Hematopoietic multipotent progenitor cell treated with erythropoietin and hydrocortisone succinate and interleukin-3 and kit ligand, for 8 days (in vitro differentiated cells): ENCODE results near the gene CPSF7.
A peak's percentile ranks its signal among the peaks of the same experiment; 100 is the strongest.
"Not testable (repeated sequence)": the region's sequence is repeated elsewhere in the genome, so short reads cannot be mapped to it uniquely, and the experiment has no call there.

Source experiments
- DNase-seq: peaks from one replicate; pipeline ENCODE4 v3.0.0-alpha.2; 2015

Gene CPSF7

DNA sequence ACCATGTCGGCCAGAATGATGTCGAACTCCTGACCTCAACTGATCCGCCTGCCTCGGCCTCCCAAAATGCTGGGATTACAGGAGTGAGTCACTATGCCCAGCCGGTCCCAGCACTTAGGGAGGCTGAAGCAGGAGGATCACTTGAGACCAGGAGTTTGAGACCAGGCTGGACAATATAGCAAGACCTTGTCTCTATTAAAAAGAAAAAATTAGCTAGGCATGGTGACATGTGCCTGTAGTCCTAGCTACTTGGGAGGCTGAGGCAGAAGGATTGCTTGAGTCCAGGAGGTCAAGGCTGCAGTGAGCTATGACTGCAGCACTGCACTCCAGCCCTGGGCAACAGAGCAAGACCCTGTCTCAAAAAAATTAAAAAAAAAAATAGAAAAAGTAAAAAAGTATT lies 45.9 kb downstream of the CPSF7 start:
- DNase-seq, result not testable (repeated sequence)

DNA sequence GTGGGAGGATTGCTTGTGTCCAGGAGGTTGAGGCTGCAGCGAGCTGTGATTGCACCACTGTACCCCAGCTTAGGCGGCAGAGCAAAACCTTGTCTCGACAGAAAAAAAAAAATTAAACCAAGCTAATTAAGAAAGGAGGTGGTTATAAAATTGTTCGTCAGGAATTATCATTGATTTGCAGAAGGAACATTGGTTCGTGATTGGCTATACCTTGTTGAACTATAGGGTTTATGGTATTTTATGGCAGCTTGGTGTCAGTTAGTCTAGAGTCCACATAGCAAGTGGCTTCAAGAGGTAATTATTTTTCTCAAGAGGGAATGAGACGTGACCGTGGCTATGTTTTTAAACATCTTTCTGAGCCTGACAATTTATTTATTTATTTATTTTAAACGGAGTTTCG lies 48.9 kb downstream of the CPSF7 start:
- DNase-seq, result no peak

GRCh38 chr11:61378713-61379313 lies 51.0 kb downstream of the CPSF7 start:
- no peak for DNase-seq

DNA sequence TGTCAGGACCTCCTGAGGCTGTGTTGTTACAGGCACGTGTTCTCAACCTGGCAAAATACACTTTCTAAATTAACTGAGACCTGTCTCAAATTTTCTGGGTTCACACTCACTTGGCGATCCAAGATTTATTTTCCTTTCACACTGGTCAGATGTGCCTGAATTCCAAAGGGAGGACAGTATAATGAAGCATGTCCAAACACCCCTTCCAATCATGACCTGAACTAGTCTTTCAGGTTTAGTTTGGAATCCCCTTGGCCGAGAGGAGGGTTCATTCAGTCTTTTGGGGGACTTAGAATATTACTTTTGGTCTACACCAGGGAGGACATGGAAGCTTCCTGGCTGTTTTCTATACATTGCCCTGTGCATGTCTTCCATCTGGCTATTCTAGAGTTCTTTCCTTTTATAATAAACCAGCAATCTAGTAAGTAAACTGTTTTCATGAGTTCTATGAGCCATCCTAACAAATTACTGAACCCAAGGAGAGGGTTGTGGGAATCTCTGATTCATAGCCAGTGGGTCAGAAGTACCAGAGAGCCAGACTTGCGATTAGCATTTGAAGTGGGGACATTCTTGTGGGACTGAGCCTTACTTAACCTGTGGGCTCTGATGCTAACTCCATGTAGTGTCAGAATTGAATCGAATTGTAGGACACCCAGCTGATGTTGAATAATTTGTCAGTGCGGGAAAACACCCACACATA lies 52.2 kb downstream of the CPSF7 start:
- no peak for DNase-seq

- DNase-seq, result no peak
Observed at GRCh38 chr11:61375761-61376108, 54.0 kb downstream of the CPSF7 start.

GRCh38 chr11:61372659-61373420 lies 56.9 kb downstream of the CPSF7 start:
- no peak for DNase-seq

- no peak for DNase-seq
Observed at GRCh38 chr11:61370349-61371005, 59.3 kb downstream of the CPSF7 start.

GRCh38 chr11:61369372-61370348 lies 60.1 kb downstream of the CPSF7 start:
- no peak for DNase-seq

- no peak for DNase-seq
Observed at GRCh38 chr11:61368646-61369045, 61.1 kb downstream of the CPSF7 start.

DNA sequence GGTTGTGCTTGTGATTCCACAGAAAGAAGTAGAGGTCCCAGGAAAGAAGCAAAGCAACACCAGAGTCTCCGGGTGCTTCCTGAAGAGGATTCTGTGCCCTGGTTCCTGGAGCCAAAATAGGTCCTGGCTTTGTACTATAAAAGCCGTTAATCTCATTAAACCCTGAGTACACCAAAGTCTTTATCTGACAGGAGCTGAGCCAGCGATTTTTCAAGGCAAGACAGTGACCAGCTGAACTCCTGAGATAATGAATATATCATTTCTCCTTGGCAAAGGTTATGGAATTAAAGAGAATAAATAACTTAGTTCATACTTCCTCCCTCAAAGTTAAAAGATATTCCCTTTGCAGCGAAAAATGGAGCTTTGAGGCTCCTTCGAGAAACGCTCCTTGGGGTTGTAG lies 62.4 kb downstream of the CPSF7 start:
- peak; percentile 95 for DNase-seq

GRCh38 chr11:61364012-61364675 lies 65.6 kb downstream of the CPSF7 start:
- no peak for DNase-seq

DNA sequence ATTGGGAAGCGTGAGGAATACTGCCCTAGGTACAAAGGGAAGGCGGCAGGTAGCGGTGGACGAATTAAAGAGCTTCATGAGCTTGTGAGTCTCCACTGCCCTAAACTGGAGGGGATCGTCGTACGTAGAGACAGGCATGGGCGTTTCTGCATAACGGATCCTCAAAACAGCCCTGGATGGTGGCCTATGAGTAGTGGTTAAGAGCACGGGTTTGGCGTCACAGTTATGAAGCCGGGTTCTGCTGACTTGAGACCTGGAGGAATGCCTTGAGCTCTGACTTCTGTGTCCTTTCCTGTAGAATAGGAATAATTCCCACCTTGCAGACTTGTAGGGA lies 67.3 kb downstream of the CPSF7 start:
- peak; percentile 66 for DNase-seq

- peak; percentile 95 for DNase-seq
Observed at GRCh38 chr11:61361741-61362541, 67.8 kb downstream of the CPSF7 start, which contains the start of the genes CYB561A3 and TMEM138. Gene CYB561A3, minus strand, starts transcription at chr11:61361882. Its CDS starts 5,169 bp downstream, at chr11:61356713. Gene TMEM138, plus strand, starts transcription at chr11:61362374. Its CDS starts 2,017 bp downstream, at chr11:61364391.

- no peak for DNase-seq
Observed at GRCh38 chr11:61361237-61361740, 68.5 kb downstream of the CPSF7 start.

DNA sequence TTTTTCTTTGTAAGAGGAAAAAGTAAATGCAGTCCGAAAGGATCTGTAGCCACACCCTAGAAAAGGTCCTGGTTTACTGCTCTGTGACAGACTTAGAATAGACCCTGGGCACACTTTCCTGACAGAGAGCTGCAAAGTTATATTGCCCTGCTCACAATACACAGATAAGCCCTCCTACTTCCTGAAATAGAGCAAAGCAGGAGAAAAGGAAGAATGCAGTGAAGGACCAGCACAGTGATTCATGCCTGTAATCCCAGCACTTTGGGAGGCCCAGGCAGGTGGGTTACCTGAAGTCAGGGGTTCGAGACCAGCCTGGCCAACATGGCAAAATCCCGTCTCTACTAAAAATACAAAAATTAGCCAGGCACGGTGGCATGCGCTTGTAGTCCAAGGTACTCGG lies 70.3 kb downstream of the CPSF7 start:
- DNase-seq, result no peak

DNA sequence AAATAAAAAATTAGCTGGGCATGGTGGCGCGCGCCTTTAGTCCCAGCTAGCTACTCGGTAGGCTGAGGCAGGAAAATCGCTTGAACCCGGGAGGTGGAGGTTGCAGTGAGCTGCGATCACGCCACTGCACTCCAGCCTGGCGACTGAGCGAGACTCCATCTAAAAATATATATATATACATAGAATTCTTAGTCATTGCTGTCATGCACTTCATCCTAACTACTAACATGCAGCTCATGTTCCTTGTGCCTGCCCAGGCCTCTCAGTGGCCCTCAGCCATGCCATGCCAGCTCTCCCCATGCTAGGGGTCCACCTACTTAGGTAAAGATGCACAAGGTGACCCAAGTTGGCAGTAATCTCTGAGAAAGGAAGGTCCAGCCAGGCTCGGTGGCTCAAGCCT lies 71.2 kb downstream of the CPSF7 start:
- no peak for DNase-seq

- no peak for DNase-seq
Observed at GRCh38 chr11:61357894-61358239, 71.9 kb downstream of the CPSF7 start.

- DNase-seq, result peak; percentile 11
Observed at GRCh38 chr11:61357233-61357893, 72.4 kb downstream of the CPSF7 start.

- no peak for DNase-seq
Observed at GRCh38 chr11:61356706-61357105, 73.1 kb downstream of the CPSF7 start.

DNA sequence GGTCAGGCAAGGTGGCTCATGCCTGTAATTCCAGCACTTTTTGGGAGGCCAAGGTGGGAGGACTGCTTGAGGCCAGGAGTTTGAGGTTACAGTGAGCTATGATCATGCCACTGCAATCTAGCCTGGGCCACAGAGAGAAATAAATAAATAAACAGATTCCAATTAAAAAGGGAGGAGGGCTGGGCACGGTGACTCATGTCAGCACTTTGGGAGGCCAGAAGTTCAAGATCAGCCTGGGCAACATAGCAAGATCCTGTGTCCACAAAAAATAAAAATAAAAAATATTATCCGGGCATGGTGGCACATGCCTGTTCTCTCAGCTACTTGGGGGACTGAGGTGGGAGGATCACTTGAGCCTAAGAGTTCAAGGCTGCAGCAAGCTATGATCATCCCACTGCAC lies 75.6 kb downstream of the CPSF7 start:
- DNase-seq, result no peak
